ENCODE data around the gene KLHL11. TPM values are rescaled to one million over a fixed set of nuclear protein-coding genes. Genes with fewer than 3 reads are reported as not detected.

The KLHL11 gene
- total and polyA plus RNA-seq, 9 of the 15 experiments (the other 6 are each of a cell fraction or from before 2014, with no cell fraction given) = 0.20 to 17.0 (median 10.3) TPM

- Histone ChIP-seq H3K27me3 (ENCODE audit: control insufficient read depth in 2 of 2, insufficient read depth in 2 of 2, low read length in 2 of 2) (no peaks in the 10 kb centered on the region), H3K9ac (ENCODE audit: insufficient read depth in 1 of 2, low read depth in 2 of 2, low read length in 2 of 2) (no peak overlapping the region), H2AFZ (ENCODE audit: low read depth, low read length) (no peak overlapping the region), H3K79me2 (ENCODE audit: control insufficient read depth, insufficient read depth, low read length) (peaks cover 16% of the 10 kb centered on the region), H4K20me1 (replicated peaks; ENCODE audit: control insufficient read depth, insufficient read depth, low read length) (peaks cover 4% of the 10 kb centered on the region; the same call in 1 of the 2 replicates), H3K36me3 (ENCODE audit: control insufficient read depth, insufficient read depth, low read length) (peaks cover 64% of the 10 kb centered on the region; the same call in 2 of the 3 replicates), H3K9me3 (replicated peaks; ENCODE audit: control insufficient read depth, insufficient read depth, low read depth, low read length) (no peaks in the 10 kb centered on the region), H3K27ac (ENCODE audit: extremely low read depth, low read depth, low read length) (no peak overlapping the region), H3K4me1 (replicated peaks in 1 of 2; ENCODE audit: control insufficient read depth in 2 of 2, insufficient read depth in 2 of 2, low read length in 2 of 2) (peaks cover 14 to 17% of the 10 kb centered on the region in 2 experiments), H3K4me2 (ENCODE audit: insufficient read depth, low read length) (no peak overlapping the region), H3K9me1 (ENCODE audit: control insufficient read depth, insufficient read depth, low read length) (peaks cover 4% of the 10 kb centered on the region), H3K4me3 (no peak overlapping the region)
- in situ Hi-C loops (cut with MboI) (no loop called here), intact Hi-C loops (cut with micrococcal nuclease) (no loop called here)
- no peak for FAIRE-seq
- DNase-seq (ENCODE audit: extremely low read depth in 1 of 4, low spot score in 3 of 4) = no peak
- POLR2A ChIA-PET = no interaction called here
- CTCF ChIA-PET (ENCODE audit: low intra/inter-chr PET ratio) = no interaction called here
- TF ChIP-seq SNAPC5 (CRISPR knock-in tag; IDR thresholded peaks at IDR 0.05) (no peak), USF2 (CRISPR knock-in tag; IDR thresholded peaks at IDR 0.05) (0 out of 2 replicates have a peak, but pooled peaks have one; percentile 23), PHB (CRISPR knock-in tag; IDR thresholded peaks at IDR 0.05) (no peak)
- no TSS peak for BruUV-seq (replicated peaks)
- 61% methylated on average over 3 of the region's 3 CpGs for WGBS (ENCODE audit: insufficient coverage, low coverage, missing lambda C conversion rate)
- ATAC-seq = no peak
Measured at GRCh38 chr17:41868568-41868967, 3.3 kb upstream of the KLHL11 start.

- intact Hi-C loops (cut with micrococcal nuclease) (loop anchor here (2.0 kb wide), 1 partner anchor 79 kb away; the partner anchor contains the start of gene JUP), in situ Hi-C loops (cut with MboI) (no loop called here)
- Histone ChIP-seq H3K4me3 (peak overlapping the region; percentile 96), H3K36me3 (ENCODE audit: control insufficient read depth, insufficient read depth, low read length) (peaks cover 37% of the 10 kb centered on the region), H3K27me3 (ENCODE audit: control insufficient read depth in 2 of 2, insufficient read depth in 2 of 2, low read length in 2 of 2) (no peaks in the 10 kb centered on the region), H3K9me3 (replicated peaks; ENCODE audit: control insufficient read depth, insufficient read depth, low read depth, low read length) (no peaks in the 10 kb centered on the region), H3K9me1 (ENCODE audit: control insufficient read depth, insufficient read depth, low read length) (no peaks in the 10 kb centered on the region), H3K79me2 (ENCODE audit: control insufficient read depth, insufficient read depth, low read length) (peaks cover 40% of the 10 kb centered on the region), H3K9ac (ENCODE audit: insufficient read depth in 1 of 2, low read depth in 2 of 2, low read length in 2 of 2) (peak overlapping the region in 1 of 2 experiments; percentile 88; a peak in 2 of 4 replicates), H4K20me1 (replicated peaks; ENCODE audit: control insufficient read depth, insufficient read depth, low read length) (peaks cover 17% of the 10 kb centered on the region; the same call in 1 of the 2 replicates), H3K4me1 (replicated peaks in 1 of 2; ENCODE audit: control insufficient read depth in 2 of 2, insufficient read depth in 2 of 2, low read length in 2 of 2) (peaks cover 20 to 25% of the 10 kb centered on the region in 2 experiments), H3K4me2 (ENCODE audit: insufficient read depth, low read length) (peak overlapping the region; percentile 79), H2AFZ (ENCODE audit: low read depth, low read length) (peak overlapping the region; percentile 93), H3K27ac (ENCODE audit: extremely low read depth, low read depth, low read length) (peak overlapping the region; percentile 52)
- ATAC-seq (no peak), FAIRE-seq (peak; percentile 85), DNase-seq (ENCODE audit: extremely low read depth in 1 of 4, low spot score in 3 of 4) (no peak)
- no TSS peak for BruUV-seq (replicated peaks)
- WGBS (ENCODE audit: insufficient coverage, low coverage, missing lambda C conversion rate) = 2% methylated on average over 10 of the region's 10 CpGs
- CTCF ChIA-PET (ENCODE audit: low intra/inter-chr PET ratio) = interaction anchor here (0.7 kb wide), 1 partner anchor 323 kb away, joined by 5 read pairs; no protein-coding TSS in a partner anchor
- POLR2A ChIA-PET = interaction anchor here (0.6 to 2.3 kb wide), 15 partner anchors 9 to 1314 kb away, joined by 3 to 10 read pairs (median 4); partner anchors contain the start of genes JUP and KLHL10
- no peak for TF ChIP-seq TAF7 (tag; IDR thresholded peaks at IDR 0.05)
- TF ChIP-seq NFXL1 (CRISPR knock-in tag; IDR thresholded peaks at IDR 0.05) = no peak
- TF ChIP-seq TRIM24 (IDR thresholded peaks at IDR 0.05) = no peak
- TF ChIP-seq FIP1L1 (IDR thresholded peaks at IDR 0.05; ENCODE audit: low read depth, low read length, poor library complexity, severe bottlenecking) = peak; percentile 2
- TF ChIP-seq TOE1 (IDR thresholded peaks at IDR 0.05; ENCODE audit: borderline replicate concordance) = no peak
- TF ChIP-seq TOE1 (CRISPR knock-in tag; IDR thresholded peaks at IDR 0.05; ENCODE audit: borderline replicate concordance, low read depth) = no peak
- no peak for TF ChIP-seq MYBL2 (IDR thresholded peaks at IDR 0.05; ENCODE audit: low read depth)
- TF ChIP-seq MYBL2 (CRISPR knock-in tag; IDR thresholded peaks at IDR 0.05; ENCODE audit: borderline replicate concordance) = no peak
- no peak for TF ChIP-seq HDGF (IDR thresholded peaks at IDR 0.05)
- no peak for TF ChIP-seq ZNF24 (IDR thresholded peaks at IDR 0.05)
- TF ChIP-seq RBM25 (IDR thresholded peaks at IDR 0.05; ENCODE audit: low read depth, low read length, severe bottlenecking) = no peak
- no peak for TF ChIP-seq RBM14 (IDR thresholded peaks at IDR 0.05; ENCODE audit: borderline replicate concordance, insufficient read depth, low read depth, low read length)
- TF ChIP-seq CBFB (CRISPR knock-in tag; IDR thresholded peaks at IDR 0.05) = no peak
- TF ChIP-seq CREM (IDR thresholded peaks at IDR 0.05; ENCODE audit: low read depth) = peak; percentile 56; the same call in 1 of the 2 replicates
Measured at GRCh38 chr17:41865596-41865893, 322 bp upstream of the KLHL11 start.

All from K562 (cell line).